NOMO-1 (cell line): Measurements from ENCODE around the gene TTC12.

ENCODE experiments used
- DNase-seq, 2 experiments: peaks; one replicate each; lab custom pipeline; 2025; ENCODE audit not compliant: unreplicated experiment in 2 of 2; lab: John Stamatoyannopoulos, UW

The TTC12 gene, protein sequence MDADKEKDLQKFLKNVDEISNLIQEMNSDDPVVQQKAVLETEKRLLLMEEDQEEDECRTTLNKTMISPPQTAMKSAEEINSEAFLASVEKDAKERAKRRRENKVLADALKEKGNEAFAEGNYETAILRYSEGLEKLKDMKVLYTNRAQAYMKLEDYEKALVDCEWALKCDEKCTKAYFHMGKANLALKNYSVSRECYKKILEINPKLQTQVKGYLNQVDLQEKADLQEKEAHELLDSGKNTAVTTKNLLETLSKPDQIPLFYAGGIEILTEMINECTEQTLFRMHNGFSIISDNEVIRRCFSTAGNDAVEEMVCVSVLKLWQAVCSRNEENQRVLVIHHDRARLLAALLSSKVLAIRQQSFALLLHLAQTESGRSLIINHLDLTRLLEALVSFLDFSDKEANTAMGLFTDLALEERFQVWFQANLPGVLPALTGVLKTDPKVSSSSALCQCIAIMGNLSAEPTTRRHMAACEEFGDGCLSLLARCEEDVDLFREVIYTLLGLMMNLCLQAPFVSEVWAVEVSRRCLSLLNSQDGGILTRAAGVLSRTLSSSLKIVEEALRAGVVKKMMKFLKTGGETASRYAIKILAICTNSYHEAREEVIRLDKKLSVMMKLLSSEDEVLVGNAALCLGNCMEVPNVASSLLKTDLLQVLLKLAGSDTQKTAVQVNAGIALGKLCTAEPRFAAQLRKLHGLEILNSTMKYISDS

DNA sequence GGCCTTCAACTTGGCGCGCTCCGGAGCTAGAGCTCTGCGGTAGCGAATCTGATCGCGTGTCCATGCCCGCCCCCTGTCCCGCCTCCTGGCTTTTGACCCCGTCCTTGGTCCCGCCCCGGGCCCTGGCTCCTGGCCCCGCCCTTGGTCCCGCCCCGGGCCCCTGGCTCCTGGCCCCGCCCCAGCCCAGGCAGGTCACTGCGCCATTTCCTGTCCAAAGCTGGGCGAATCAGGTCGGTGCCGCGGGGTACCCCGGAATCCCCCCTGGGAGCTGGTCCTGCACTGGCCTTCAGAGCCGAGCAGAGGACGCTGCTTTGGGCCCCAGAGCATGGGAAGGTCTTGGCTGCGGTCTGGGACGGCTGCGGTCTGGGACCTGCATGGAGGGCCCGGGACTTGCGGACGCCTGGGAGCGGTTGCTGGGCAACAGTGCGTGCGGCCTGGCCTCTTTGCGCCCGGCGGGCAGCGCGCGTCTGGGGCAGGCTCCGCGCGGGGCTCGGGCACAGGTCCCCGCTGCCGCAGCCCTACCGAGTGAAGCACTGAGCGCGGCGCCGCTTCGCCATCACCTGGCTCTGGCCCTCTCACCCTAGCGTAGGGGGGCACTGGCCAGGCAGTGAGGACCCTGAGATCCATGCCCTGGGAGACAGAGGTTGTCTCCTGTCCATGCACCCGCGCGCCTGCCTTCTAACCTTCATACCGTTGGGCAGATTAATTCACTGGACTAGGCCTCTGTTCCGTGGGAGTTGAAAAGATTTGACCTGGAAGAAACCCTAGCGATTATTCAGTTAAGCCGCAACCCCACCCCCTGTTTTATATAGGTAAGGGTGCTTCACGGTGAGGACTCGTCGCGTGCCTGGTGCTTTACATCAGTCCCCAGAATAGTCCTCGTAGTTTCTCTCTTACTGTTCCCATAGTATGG is at the start of gene TTC12:
Gene TTC12, plus strand, starts transcription at position 195 of the 913 bp plus-strand sequence. CDS start 1,675 bp downstream, outside the sequence.
- peak; percentile 85 to 95 for DNase-seq

DNA sequence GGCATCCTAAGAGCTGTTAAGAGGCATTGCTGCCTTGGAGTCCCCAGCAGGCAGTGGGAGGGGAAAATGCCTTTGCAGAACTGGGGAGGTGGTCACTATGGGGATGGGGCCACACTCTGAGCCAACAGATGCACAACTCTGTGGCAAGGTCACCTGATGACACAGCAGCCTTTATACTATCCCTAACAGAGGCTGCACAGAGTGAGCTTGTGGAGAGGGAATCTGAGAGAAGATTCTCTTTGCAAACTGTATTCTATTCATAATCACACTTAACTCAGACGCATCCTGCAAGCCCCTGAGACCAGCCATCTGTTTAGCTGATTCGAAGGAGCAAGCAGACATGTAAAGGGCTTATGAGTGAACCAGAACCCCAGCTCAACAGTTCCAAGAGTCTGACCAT is 49.0 kb upstream of the TTC12 start:
- no peak for DNase-seq

DNA sequence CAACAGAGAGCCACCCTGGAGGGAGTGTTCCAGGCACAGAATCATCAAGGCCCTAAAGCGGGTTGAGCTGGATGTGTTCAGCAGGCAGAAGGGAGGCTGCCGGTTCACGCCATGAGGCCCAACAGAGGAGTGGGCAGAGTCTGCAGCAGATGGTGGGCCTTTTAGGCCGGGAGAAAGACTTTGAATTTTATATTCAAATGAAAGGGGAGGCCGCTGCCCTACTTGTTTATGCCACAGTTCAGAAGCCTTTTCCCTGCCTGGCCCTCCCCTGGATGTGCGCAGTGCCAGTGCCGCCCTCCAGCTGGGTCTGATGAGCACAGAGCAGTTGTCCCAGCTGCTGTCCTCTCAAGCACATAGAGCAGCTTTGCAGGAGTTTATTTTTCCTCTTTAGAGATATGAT is 46.9 kb upstream of the TTC12 start:
- no peak for DNase-seq

DNA sequence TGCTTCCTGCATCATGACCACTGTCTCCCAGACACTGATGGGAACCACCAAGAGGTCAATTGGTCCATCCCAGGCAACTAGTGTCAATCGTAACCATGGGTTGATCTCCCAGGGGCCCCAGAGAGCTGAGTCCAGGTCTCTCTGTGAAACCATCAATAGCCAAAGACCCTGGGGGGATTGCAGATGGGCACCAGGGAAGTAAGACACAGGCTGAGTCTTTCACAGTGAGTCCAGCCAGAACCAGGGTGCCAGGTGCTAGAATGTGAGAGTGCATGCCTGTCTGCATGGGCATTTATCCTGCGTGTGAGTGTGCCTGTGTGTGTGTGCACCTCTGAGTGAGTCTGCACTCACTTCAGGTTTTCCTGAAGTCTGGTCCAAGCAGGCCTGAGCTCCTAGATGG is 45.3 kb upstream of the TTC12 start:
- DNase-seq = no peak

DNA sequence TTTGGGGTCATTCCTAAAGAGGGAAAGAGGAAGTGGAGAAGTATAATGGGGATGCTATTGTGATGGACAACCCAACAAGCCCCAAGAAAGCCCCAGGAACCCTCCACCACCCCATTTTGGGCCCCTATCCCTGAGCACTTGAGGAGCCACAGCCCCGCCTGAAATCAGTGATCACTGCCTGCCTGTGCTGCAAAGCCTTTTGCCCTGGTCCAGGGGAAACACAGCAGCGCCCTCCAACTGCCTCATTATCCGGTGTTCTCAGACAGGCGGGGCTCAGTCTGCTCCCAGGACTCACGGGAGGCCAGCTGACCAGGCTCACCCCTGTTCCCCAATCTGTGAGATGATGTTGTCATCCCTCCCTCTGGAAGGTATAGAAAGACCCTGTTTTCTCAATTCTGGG is 44.7 kb upstream of the TTC12 start:
- DNase-seq = no peak

DNA sequence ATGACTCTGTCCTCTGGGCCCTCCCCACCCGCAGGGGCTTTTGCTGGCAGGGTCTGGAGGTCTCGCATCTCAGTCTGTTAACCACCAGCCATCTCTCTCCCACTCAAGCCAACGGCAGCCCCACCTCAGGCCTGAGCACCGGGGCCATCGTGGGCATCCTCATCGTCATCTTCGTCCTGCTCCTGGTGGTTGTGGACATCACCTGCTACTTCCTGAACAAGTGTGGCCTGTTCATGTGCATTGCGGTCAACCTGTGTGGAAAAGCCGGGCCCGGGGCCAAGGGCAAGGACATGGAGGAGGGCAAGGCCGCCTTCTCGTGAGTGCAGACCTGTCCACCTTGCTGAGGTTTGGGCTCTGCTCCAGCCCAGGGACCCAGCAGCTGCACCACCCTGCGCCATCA is 44.3 kb upstream of the TTC12 start:
- DNase-seq = no peak

DNA sequence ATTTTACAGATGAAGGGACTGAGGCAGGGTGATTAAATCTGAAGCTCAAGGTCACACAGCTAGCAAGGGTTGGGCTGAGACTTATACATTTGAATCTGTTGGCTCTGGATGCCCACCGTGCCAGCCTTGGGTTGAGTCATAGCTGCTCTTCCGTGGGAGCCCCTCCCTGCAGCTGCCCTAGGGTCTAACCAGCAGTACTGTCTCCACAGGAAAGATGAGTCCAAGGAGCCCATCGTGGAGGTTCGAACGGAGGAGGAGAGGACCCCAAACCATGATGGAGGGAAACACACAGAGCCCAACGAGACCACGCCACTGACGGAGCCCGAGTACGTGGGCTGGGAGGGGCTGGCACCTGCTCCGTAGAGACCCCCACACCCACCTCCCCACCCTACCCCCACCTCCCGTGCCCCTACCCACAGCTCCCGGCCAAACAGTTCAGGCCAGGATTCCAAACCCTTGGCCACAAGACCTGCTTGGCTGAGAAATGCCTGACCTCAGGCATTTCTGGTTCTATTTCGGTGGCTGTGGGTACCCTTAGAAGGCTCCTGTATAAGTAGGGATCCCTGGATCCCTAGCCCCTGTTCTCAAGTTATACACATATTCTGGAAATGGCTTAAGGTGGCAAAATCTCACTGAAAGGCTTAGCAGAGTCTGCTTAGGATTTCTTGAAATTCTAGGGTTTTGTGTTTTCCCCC is 42.7 kb upstream of the TTC12 start:
- DNase-seq = no peak

DNA sequence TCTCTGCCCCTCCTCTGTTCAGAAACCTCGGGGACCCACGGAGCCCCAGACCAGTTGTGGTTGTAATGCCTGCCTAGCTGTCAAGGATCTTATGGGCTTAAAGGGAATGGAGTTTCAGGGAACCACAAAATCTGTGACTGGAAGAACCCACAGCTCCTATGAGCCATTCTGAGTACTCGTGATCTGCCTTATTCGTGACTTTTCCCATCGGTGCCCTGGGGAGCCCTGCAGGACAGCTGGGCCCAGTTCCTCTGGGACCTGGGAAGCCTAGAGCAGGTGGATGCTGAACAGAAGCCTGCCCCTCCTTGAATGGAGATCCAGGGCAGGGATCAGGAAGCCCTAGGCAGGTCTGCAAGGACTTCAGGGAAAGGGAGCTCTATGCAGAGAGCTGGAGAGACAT is 42.1 kb upstream of the TTC12 start:
- no peak for DNase-seq

DNA sequence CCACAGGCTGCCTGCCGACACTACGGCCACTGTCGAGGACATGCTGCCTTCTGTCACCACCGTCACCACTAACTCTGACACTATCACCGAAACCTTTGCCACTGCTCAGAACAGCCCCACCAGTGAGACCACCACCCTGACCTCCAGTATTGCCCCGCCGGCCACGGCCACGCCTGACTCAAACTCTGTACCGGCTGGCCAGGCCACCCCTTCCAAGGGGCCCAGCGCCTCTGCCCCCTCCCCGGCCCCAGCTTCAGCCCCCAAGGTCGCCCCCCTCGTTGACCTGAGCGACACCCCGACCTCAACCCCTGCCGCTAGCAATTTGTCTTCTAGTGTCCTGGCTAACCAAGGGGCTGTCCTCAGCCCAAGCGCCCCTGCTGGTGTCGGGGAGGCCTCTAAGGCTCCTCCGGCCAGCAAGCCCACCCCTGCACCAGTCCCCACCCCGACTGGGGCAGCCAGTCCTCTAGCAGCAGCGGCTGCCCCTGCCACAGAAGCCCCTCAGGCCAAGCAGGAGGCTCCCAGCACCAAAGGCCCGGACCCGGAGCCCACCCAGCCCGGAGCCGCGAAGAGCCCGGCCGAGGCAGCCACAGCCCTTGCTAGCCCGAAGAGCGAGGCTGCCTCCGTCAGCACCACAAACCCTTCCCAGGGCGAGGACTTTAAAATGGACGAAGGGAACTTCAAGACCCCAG is 41.3 kb upstream of the TTC12 start:
- DNase-seq = no peak

DNA sequence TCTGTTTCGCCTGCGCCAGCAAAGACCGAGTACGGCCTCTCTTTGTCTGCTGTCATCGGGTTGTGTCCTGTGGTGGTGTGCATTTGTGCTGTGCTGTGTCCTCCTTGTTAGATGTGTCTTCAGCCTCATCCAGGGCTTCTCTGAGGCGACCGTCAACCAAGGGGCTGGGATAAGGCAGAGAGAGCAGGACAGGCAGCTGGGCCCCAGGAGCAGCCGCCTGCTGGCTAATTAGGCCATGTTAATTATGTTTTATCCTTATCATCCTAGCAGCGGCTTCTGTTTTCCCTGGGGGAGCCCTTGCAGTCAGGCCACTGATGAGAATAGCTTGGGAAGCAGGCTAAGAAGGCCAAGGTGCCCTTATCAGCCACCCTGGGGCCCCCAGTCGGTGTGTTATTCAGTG is 40.7 kb upstream of the TTC12 start:
- DNase-seq = no peak

DNA sequence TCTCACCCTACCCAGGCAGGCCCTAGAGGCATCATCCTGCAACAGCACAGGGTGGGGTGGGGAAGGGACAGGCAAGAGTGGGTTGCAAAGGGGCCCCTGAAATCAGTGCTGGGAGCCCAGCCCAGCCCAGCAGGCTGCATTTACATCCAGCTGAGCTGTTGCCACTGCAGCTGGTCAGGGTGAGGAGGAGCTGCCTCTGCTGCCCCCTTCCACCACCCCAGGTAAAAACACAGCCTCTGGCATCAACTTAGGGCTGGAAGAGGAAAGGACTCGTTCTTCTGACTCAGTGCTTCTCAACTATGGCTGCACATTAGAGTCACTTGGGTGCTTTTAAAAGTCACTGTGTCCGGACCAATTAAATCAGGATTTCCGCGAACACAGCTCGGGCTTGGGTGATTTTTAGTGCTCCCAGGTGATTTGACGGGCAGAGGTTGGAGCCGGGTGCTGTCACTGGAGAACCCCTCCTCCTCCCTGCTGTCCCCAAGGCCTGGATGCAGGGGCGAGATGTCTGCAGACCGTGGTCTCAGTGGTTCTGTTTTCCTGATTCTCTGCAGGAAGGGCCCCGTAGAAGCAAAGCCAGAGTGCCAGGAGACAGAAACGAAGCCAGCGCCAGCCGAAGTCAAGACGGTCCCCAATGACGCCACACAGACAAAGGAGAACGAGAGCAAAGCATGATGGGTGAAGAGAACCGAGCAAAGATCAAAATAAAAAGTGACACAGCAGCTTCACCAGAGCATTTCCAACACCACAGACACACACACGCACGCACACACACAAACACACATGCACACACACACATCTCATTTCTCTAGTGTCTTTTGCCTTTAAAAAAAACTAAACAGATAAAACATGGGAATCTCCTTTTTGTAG is 39.4 kb upstream of the TTC12 start:
- DNase-seq = no peak

DNA sequence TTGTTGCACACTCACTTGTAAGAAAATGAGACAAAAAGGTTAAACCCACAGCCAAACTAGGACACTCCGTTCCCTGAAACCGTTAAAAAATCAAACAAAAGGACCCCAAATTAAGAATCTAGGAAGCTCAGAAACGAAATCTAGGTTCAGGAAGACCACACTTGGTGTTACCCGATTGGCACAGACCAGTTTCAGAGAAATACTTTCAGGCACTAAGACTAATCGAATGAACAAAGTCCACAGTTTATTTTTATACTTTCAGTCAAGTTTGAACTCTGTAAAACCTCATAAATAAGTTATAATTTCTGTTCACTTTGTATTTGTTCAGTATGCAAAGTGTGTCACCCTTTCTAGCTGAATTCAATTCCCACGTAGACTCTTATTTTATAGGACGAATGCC is 38.8 kb upstream of the TTC12 start:
- DNase-seq = no peak

DNA sequence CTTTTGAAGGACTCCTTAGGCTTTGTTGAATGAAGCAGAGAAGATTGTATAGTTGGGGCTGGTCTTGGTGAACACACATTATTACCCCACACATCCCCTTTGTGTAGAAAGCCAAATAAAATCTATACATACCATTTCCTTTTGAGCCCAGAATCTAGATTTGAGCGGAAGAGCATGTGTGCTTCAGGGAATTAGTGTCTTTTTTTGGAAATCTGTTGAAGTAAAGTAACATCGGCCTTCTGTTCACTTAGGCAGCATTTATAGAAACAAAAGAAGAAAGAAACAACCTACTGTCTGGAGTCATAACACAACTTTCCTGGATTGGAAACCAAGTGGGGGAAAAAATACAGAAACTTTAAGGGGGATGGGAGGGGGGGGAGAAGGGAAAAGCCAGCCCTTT is 37.9 kb upstream of the TTC12 start:
- DNase-seq = no peak

DNA sequence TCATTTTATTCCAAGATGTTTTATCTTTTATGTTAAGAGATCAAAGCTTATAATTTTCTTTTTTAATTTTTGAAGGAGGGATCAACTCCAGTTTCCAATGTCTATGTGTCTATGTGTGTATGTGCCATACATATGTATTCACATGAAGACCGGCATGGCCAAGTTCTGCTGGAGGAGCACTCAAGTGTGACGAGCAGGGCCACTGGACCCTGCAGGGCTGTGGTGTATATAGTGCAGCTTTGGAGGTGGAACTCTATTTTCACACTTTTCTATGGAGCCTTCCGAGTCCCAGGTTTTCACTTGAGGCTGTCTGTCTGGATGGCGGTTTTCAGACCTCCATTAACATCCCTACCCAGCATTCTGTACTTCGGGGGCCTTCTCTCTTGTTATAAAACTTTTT is 36.5 kb upstream of the TTC12 start:
- no peak for DNase-seq

DNA sequence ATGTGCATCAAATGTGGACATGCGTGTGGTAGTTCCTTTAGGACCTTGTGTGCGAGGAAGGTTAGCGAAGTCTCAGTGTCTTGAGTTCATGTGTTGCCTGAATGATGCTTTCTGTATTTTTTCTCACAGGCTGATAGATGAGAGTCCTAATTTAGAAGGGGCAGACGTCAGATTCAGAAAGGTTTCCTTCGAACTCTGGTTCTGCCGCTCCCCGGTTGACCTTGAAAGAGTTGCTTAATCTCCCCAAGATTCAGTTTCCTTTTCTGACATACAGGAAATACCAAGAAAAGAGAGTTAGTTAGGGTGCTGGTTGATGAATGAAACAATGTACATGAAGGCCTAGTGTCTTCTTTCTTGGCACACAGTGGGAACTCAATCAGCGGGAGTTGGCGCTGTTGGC is 35.9 kb upstream of the TTC12 start:
- DNase-seq = peak in 1 of 2 experiments; percentile 5

DNA sequence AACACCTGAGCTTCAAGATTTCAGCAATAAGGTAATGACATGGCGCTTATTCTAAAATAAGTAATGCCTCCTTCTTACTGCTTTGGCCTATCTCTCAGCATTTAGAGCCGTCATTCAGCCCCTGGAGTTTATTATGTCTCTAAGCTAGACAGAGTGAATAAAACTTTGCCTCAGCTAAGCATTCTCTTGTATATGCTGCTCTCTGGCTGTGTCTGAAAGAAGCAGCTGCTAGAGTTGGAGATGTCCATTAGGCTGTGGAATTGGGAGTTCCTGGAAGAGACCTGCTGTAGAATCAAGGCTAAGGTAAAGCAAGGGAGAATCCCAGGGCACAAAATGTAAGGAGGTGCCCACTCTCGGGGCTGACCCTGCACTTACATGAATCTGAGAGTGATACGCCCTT is 35.5 kb upstream of the TTC12 start:
- no peak for DNase-seq

DNA sequence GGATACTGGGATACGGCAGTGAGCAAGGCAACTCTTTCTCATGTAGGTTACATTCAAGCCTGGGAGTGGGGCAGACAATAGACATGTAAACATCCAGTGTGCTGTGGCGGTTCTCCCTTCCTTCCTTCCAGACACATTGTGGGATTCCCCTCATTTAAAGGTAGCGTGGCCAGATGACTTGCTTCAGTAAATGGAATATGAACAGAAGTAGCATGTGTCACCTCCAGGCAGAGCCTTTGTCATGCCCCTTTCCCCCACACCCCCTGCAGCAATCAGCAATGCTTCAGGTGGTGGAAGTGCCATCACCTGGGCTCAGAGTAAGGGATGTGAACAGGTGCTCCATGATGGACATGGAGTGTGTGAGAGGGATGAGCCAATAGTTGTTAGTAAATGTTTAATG is 34.8 kb upstream of the TTC12 start:
- DNase-seq = no peak

DNA sequence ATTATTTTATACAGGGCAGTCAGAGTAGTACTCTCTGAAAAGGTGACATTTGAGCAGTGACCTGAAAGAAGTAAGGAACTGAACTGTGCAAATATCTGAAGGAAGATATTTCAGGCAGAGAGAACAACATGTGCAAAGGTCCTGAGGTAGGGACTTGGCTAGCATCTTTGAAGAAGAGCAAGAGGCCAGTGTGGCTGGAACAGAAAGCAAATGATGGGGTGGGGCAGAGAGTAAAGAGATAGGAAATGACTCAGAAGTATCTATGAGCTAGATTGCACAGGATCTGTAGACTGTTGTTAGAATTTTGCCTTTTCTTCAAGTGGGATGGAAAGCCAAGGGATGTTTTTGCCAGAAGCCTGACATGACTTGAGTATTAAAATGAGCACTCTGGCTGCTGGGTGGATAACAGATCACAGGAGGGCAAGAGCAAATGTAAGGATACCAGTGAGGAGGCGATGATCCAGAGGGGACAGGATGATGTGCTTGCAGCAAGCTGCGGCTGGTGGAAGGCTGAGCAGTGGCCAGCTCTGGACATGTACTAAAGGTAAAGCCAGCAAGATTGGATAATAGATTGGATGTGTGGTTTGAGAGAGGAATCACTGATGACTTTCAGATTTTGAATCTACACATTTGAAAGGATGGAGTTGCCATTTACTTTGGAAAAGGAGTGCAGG is 33.2 kb upstream of the TTC12 start:
- no peak for DNase-seq
